HepG2 (cell line): ENCODE results near the gene TAMALIN. TPM values are rescaled to one million over a fixed set of nuclear protein-coding genes. Genes with fewer than 3 reads are reported as not detected.

Experiments
- ATAC-seq: fragments of 200-7000 bp; cut with Tn5 transposase; 3 replicates; pipeline ENCODE4 v1.9.1; 2020; ENCODE audit warnings: mild to moderate bottlenecking, moderate library complexity
- BruUV-seq: library from RNA; stranded (reverse); fragments of 400-500 nt; replicated peaks from 2 replicates; lab custom pipeline; 2021; lab: Mats Ljungman, UMichigan
- CTCF ChIA-PET: fragments of 300-600 bp; formaldehyde crosslinking; extraction: SDS; loops from one replicate; lab custom pipeline; 2021; ENCODE audit warnings: low total read pairs, inconsistent platforms, low intra/inter-chr PET ratio; lab: Yijun Ruan, JAX
- POLR2A ChIA-PET: fragments of 350-600 bp; sonication (Branson Sonifier 250); formaldehyde crosslinking; loops from one replicate; lab custom pipeline; 2020; ENCODE audit warnings: antibody characterized with exemption, inconsistent platforms; lab: Yijun Ruan, JAX
- DNase-seq: peaks from one replicate; pipeline ENCODE4 v3.0.0-alpha.2; 2015; ENCODE audit warnings: low spot score
- FAIRE-seq: peaks from 3 replicates; lab custom pipeline; 2011; peaks lifted over from hg19 to GRCh38; lab: Jason Lieb, UNC
- H2AFZ ChIP-seq: one replicate; pipeline ENCODE4 v1.6.1; 2011; ENCODE audit warnings: low read length, inconsistent platforms
- H3K27ac ChIP-seq: fragments of 300-600 bp; 3 replicates; pipeline ENCODE4 v1.8.0; 2011; ENCODE audit warnings: mixed run types, mild to moderate bottlenecking, mixed read lengths, low read length, inconsistent platforms; ENCODE audit not compliant: insufficient read depth; ENCODE audit errors: extremely low read length
- H3K27me3 ChIP-seq, 2 experiments: fragments of 200-600 bp in 1 of 2; 2 replicates in 1 of 2; 3 replicates in 1 of 2; pipeline versions ENCODE4 v1.6.0 to v1.8.0; 2011; ENCODE audit warnings: low read length in 2 of 2, mild to moderate bottlenecking in 2 of 2, moderate library complexity in 2 of 2, inconsistent platforms in 1 of 2; ENCODE audit not compliant: insufficient read depth in 2 of 2, control insufficient read depth in 1 of 2
- H3K36me3 ChIP-seq, 2 experiments: fragments of 200-600 bp in 1 of 2; replicated peaks in 1 of 2; 2 replicates in 1 of 2; 3 replicates in 1 of 2; pipeline versions ENCODE4 v1.5.1 to v1.8.0; 2011; ENCODE audit warnings: low read length in 2 of 2, inconsistent platforms in 1 of 2; ENCODE audit not compliant: insufficient read depth in 2 of 2, control insufficient read depth in 1 of 2
- H3K4me1 ChIP-seq: 2 replicates; pipeline ENCODE4 v1.5.1; 2012; ENCODE audit warnings: low read length, inconsistent platforms; ENCODE audit not compliant: insufficient read depth
- H3K4me2 ChIP-seq: 2 replicates; pipeline ENCODE4 v1.6.0; 2011; ENCODE audit warnings: low read depth, low read length, inconsistent platforms
- H3K4me3 ChIP-seq, 3 experiments: fragments of 200-600 bp in 1 of 3; sonication (generic), shearing (Covaris generic) in 1 of 3; replicated peaks in 1 of 3; 2 replicates each; pipeline ENCODE4 v1.5.1; 2011 to 2016; ENCODE audit warnings: low read length in 3 of 3, inconsistent platforms in 2 of 3, low read depth in 2 of 3, mild to moderate bottlenecking in 2 of 3, control low read depth in 1 of 3, mixed read lengths in 1 of 3; ENCODE audit not compliant: insufficient read depth in 1 of 3
- H3K79me2 ChIP-seq: one replicate; pipeline ENCODE4 v1.6.1; 2011; ENCODE audit warnings: low read length, inconsistent platforms; ENCODE audit not compliant: insufficient read depth
- H3K9ac ChIP-seq: 2 replicates; pipeline ENCODE4 v1.6.0; 2011; ENCODE audit warnings: mild to moderate bottlenecking, low read depth, low read length, inconsistent platforms; ENCODE audit not compliant: insufficient read depth
- H3K9me3 ChIP-seq: 2 replicates; pipeline ENCODE4 v1.5.1; 2012; ENCODE audit warnings: mild to moderate bottlenecking, low read length
- H4K20me1 ChIP-seq: 2 replicates; pipeline ENCODE4 v1.6.0; 2011; ENCODE audit warnings: inconsistent platforms, mild to moderate bottlenecking, low read length, moderate library complexity; ENCODE audit not compliant: insufficient read depth
- CCDC6 ChIP-seq: sonication (generic); formaldehyde crosslinking; IDR thresholded peaks from 2 replicates; pipeline ENCODE4 v1.8.1; 2022; ENCODE audit warnings: mild to moderate bottlenecking, missing genetic modification reagents, moderate library complexity
- GATAD2A ChIP-seq: IDR thresholded peaks from 2 replicates; pipeline ENCODE4 v1.6.1; 2016
- RBM22 ChIP-seq: fragments of 200-400 bp; formaldehyde crosslinking; optimal IDR thresholded peaks from 2 replicates; pipeline ENCODE3; 2017; ENCODE audit warnings: mild to moderate bottlenecking, low read length, moderate library complexity
- SOX5 ChIP-seq: IDR thresholded peaks from 2 replicates; pipeline ENCODE4 v1.6.1; 2016; ENCODE audit warnings: borderline replicate concordance
- ZC3H13 ChIP-seq: sonication (generic); formaldehyde crosslinking; IDR thresholded peaks from 2 replicates; pipeline ENCODE4 v1.8.1; 2023; ENCODE audit warnings: mild to moderate bottlenecking, missing genetic modification reagents, moderate library complexity
- WGBS: methylation state at CpG from one replicate; pipeline ENCODE4 v1.1.6; 2017; ENCODE audit warnings: low lambda C conversion rate; 5-methylcytosine and 5-hydroxymethylcytosine counted together
- in situ Hi-C: cut with HindIII; loops from 2 replicates; pipeline ENCODE4 v1.10.0; 2017; ENCODE audit warnings: low pct_unique_long_range_greater_than_20kb; ENCODE audit not compliant: extremely low pct_ligation_motif_present
- intact Hi-C: fragments of 100-400 bp; cut with micrococcal nuclease; formaldehyde crosslinking; loops from one replicate; pipeline ENCODE4 v1.10.0; 2022; ENCODE audit not compliant: unreplicated experiment
- polyA plus RNA-seq, 8 experiments: library from polyadenylated mRNA; depleted of rRNA in 3 of 8; stranded (reverse) in 7 of 8; unstranded in 1 of 8; fragments of >200 nt; fragmentation: Illumina TruSeq in 4 of 8; extraction: Trizol in 4 of 8; gene quantifications; 2 replicates each; pipeline versions ENCODE4 v1.2.1 to v1.2.3, GENCODE V29; 2011 to 2016; ENCODE audit warnings: low read depth in 4 of 8, missing spikeins in 1 of 8, mixed read lengths in 1 of 8; ENCODE audit not compliant: insufficient read depth in 1 of 8
- total RNA-seq, 5 experiments: library from RNA; depleted of rRNA; stranded (reverse); fragments of >200 nt; fragmentation: Illumina TruSeq; extraction: Trizol; gene quantifications; 2 replicates each; pipeline ENCODE4 v1.2.3, GENCODE V29; 2016; ENCODE audit warnings: low read depth in 1 of 5
- TF ChIP-seq, protein P1 (sequence below): IDR thresholded peaks from 2 replicates; pipeline ENCODE4 v1.6.1; 2016; ENCODE audit warnings: mild to moderate bottlenecking
- TF ChIP-seq, protein P2 (sequence below): sonication (generic); formaldehyde crosslinking; IDR thresholded peaks from 2 replicates; pipeline ENCODE4 v1.4.0; 2020; ENCODE audit warnings: missing genetic modification reagents
- TF ChIP-seq, protein P3 (sequence below): sonication (generic); formaldehyde crosslinking; IDR thresholded peaks from 2 replicates; pipeline ENCODE4 v1.4.0; 2020; ENCODE audit warnings: missing genetic modification reagents
- TF ChIP-seq, protein P4 (sequence below): sonication (generic); formaldehyde crosslinking; IDR thresholded peaks from 2 replicates; pipeline ENCODE4 v1.5.0; 2020; ENCODE audit warnings: mild to moderate bottlenecking, missing genetic modification reagents, moderate library complexity
- TF ChIP-seq, protein P5 (sequence below): IDR thresholded peaks from 2 replicates; pipeline ENCODE4 v1.6.1; 2016; ENCODE audit warnings: low read depth, borderline replicate concordance
- TF ChIP-seq, protein P6 (sequence below): sonication (generic); formaldehyde crosslinking; IDR thresholded peaks from 2 replicates; pipeline ENCODE4 v1.5.1; 2020; ENCODE audit warnings: missing genetic modification reagents, mild to moderate bottlenecking, borderline replicate concordance

Gene TAMALIN
- total and polyA plus RNA-seq, 2 of the 13 experiments (the other 11 are each of a cell fraction or from before 2014, with no cell fraction given), result 2.9 to 10.9 TPM

DNA sequence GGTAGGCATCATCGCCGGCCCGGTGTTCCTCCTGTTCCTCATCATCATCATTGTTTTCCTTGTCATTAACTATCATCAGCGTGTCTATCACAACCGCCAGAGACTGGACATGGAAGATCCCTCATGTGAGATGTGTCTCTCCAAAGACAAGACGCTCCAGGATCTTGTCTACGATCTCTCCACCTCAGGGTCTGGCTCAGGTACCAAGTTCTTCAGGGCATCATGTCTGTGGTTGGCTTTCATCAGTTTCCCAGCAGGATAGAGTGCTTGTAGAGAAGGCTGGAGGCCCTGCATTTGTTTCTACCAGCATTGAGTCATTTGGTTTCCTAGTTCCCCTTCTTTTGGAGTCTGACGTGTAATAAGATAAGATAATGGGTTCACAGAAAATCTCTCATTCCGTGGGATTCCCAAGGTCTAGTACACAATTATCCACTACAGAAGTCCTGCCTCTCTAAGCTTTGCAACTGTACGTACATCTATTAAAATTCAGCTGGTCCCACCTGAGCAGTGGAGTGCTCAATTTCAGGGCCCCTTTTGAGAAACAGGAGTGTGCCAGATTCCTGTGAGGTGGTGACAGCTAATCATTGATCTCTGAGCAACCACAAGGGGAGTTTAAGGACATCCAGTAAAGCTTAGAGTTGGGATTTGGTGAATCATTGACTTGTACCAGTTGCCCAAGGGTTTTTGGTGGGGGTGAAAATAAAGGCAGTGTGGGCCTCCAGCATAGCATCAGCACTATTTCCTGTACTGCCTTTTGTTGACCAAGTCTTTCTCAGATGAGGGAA lies 30.2 kb upstream of the TAMALIN start:
- 70% methylated on average over 10 of the region's 10 CpGs for WGBS
- ATAC-seq (peak; percentile 88), DNase-seq (peak; percentile 92), FAIRE-seq (peak; percentile 99)
- H3K4me1 ChIP-seq, result peaks cover 68% of the 10 kb centered on the region
- ChIA-PET POLR2A (interaction anchor here (0.7 to 2.2 kb wide), 8 partner anchors 14 to 127 kb away, joined by 3 to 9 read pairs (median 4); partner anchors contain the start of gene ACVR1B), CTCF (no interaction called here)
- H3K79me2 ChIP-seq, result peaks cover 32% of the 10 kb centered on the region
- H3K9me3 ChIP-seq, result no peaks in the 10 kb centered on the region
- BruUV-seq, result no TSS peak
- no peaks in the 10 kb centered on the region for H3K27me3 ChIP-seq
- peak overlapping the region; percentile 5; the same call in 1 of the 2 replicates for H3K9ac ChIP-seq
- H2AFZ ChIP-seq, result no peak overlapping the region
- intact Hi-C loops, result loop anchor here (1.0 kb wide), 1 partner anchor 23 kb away; no protein-coding TSS in a partner anchor
- H3K4me2 ChIP-seq, result peak overlapping the region; percentile 47
- H3K27ac ChIP-seq, result peak overlapping the region; percentile 61
- H4K20me1 ChIP-seq, result no peaks in the 10 kb centered on the region
- H3K4me3 ChIP-seq, result peak overlapping the region in 1 of 3 experiments; percentile 6; a peak in 1 of 6 replicates
- H3K36me3 ChIP-seq, result peaks cover 15 to 16% of the 10 kb centered on the region in 2 experiments
- in situ Hi-C loops, result no loop called here
- TF ChIP-seq GATAD2A (CRISPR knock-in tag) (peak; percentile 64), CCDC6 (0 out of 2 replicates have a peak, but pooled peaks have one; percentile 45), ZC3H13 (no peak), SOX5 (CRISPR knock-in tag) (peak; percentile 24; the same call in 1 of the 2 replicates), RBM22 (no peak)
- TF ChIP-seq, protein P1, sequence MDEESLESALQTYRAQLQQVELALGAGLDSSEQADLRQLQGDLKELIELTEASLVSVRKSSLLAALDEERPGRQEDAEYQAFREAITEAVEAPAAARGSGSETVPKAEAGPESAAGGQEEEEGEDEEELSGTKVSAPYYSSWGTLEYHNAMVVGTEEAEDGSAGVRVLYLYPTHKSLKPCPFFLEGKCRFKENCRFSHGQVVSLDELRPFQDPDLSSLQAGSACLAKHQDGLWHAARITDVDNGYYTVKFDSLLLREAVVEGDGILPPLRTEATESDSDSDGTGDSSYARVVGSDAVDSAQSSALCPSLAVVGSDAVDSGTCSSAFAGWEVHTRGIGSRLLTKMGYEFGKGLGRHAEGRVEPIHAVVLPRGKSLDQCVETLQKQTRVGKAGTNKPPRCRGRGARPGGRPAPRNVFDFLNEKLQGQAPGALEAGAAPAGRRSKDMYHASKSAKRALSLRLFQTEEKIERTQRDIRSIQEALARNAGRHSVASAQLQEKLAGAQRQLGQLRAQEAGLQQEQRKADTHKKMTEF, result peak; percentile 41; the same call in 1 of the 2 replicates
- TF ChIP-seq, protein P2, sequence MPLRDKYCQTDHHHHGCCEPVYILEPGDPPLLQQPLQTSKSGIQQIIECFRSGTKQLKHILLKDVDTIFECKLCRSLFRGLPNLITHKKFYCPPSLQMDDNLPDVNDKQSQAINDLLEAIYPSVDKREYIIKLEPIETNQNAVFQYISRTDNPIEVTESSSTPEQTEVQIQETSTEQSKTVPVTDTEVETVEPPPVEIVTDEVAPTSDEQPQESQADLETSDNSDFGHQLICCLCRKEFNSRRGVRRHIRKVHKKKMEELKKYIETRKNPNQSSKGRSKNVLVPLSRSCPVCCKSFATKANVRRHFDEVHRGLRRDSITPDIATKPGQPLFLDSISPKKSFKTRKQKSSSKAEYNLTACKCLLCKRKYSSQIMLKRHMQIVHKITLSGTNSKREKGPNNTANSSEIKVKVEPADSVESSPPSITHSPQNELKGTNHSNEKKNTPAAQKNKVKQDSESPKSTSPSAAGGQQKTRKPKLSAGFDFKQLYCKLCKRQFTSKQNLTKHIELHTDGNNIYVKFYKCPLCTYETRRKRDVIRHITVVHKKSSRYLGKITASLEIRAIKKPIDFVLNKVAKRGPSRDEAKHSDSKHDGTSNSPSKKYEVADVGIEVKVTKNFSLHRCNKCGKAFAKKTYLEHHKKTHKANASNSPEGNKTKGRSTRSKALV (CRISPR knock-in tag), result no peak
- TF ChIP-seq, protein P3, sequence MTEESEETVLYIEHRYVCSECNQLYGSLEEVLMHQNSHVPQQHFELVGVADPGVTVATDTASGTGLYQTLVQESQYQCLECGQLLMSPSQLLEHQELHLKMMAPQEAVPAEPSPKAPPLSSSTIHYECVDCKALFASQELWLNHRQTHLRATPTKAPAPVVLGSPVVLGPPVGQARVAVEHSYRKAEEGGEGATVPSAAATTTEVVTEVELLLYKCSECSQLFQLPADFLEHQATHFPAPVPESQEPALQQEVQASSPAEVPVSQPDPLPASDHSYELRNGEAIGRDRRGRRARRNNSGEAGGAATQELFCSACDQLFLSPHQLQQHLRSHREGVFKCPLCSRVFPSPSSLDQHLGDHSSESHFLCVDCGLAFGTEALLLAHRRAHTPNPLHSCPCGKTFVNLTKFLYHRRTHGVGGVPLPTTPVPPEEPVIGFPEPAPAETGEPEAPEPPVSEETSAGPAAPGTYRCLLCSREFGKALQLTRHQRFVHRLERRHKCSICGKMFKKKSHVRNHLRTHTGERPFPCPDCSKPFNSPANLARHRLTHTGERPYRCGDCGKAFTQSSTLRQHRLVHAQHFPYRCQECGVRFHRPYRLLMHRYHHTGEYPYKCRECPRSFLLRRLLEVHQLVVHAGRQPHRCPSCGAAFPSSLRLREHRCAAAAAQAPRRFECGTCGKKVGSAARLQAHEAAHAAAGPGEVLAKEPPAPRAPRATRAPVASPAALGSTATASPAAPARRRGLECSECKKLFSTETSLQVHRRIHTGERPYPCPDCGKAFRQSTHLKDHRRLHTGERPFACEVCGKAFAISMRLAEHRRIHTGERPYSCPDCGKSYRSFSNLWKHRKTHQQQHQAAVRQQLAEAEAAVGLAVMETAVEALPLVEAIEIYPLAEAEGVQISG, result peak; percentile 56; the same call in 1 of the 2 replicates
- TF ChIP-seq, protein P4, sequence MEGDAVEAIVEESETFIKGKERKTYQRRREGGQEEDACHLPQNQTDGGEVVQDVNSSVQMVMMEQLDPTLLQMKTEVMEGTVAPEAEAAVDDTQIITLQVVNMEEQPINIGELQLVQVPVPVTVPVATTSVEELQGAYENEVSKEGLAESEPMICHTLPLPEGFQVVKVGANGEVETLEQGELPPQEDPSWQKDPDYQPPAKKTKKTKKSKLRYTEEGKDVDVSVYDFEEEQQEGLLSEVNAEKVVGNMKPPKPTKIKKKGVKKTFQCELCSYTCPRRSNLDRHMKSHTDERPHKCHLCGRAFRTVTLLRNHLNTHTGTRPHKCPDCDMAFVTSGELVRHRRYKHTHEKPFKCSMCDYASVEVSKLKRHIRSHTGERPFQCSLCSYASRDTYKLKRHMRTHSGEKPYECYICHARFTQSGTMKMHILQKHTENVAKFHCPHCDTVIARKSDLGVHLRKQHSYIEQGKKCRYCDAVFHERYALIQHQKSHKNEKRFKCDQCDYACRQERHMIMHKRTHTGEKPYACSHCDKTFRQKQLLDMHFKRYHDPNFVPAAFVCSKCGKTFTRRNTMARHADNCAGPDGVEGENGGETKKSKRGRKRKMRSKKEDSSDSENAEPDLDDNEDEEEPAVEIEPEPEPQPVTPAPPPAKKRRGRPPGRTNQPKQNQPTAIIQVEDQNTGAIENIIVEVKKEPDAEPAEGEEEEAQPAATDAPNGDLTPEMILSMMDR, result 0 out of 2 replicates have a peak, but pooled peaks have one; percentile 24
- TF ChIP-seq, protein P5, sequence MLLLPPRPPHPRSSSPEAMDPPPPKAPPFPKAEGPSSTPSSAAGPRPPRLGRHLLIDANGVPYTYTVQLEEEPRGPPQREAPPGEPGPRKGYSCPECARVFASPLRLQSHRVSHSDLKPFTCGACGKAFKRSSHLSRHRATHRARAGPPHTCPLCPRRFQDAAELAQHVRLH (CRISPR knock-in tag), result no peak
- TF ChIP-seq, protein P6, sequence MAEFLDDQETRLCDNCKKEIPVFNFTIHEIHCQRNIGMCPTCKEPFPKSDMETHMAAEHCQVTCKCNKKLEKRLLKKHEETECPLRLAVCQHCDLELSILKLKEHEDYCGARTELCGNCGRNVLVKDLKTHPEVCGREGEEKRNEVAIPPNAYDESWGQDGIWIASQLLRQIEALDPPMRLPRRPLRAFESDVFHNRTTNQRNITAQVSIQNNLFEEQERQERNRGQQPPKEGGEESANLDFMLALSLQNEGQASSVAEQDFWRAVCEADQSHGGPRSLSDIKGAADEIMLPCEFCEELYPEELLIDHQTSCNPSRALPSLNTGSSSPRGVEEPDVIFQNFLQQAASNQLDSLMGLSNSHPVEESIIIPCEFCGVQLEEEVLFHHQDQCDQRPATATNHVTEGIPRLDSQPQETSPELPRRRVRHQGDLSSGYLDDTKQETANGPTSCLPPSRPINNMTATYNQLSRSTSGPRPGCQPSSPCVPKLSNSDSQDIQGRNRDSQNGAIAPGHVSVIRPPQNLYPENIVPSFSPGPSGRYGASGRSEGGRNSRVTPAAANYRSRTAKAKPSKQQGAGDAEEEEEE (CRISPR knock-in tag), result no peak
